Measurements from ENCODE around the gene TAF11L9. TPM values are rescaled to one million over a fixed set of nuclear protein-coding genes. Genes with fewer than 3 reads are reported as not detected.
"Not testable (repeated sequence)": the region's sequence is repeated elsewhere in the genome, so short reads cannot be mapped to it uniquely, and the experiment has no call there.

The TAF11L9 gene
- total RNA-seq, 1 donor from 2014 or later, result not detected

- not testable (repeated sequence) for H3K4me3 ChIP-seq (ENCODE audit: low read length in 3 of 3)
Observed at GRCh38 chr5:17603880-17604279, 9.7 kb upstream of the TAF11L9 start, which contains the start of gene TAF11L11. TSS of gene TAF11L11 (plus strand) at chr5:17604183.

GRCh38 chr5:17597728-17598127, 3.5 kb upstream of the TAF11L9 start, which contains the start of gene TAF11L10:
TSS of gene TAF11L10 (minus strand) at chr5:17597828.
- not testable (repeated sequence) for H3K9ac ChIP-seq (ENCODE audit: low read depth in 1 of 3, low read length in 3 of 3); H3K27me3 ChIP-seq (ENCODE audit: control insufficient read depth in 3 of 3, insufficient read depth in 3 of 3, low read length in 3 of 3); H3K4me3 ChIP-seq (ENCODE audit: low read length in 3 of 3); H3K36me3 ChIP-seq (ENCODE audit: control insufficient read depth in 3 of 3, insufficient read depth in 3 of 3, low read length in 3 of 3); H3K9me3 ChIP-seq (ENCODE audit: control insufficient read depth in 3 of 3, low read length in 3 of 3); H3K4me1 ChIP-seq (ENCODE audit: control insufficient read depth in 3 of 3, insufficient read depth in 3 of 3, low read length in 3 of 3); H3K27ac ChIP-seq (ENCODE audit: low read depth, low read length)

More at GRCh38 chr5:17603880-17604279, 9.7 kb upstream of the TAF11L9 start, which contains the start of gene TAF11L11:
- not testable (repeated sequence) for H3K36me3 ChIP-seq (ENCODE audit: control insufficient read depth in 3 of 3, insufficient read depth in 3 of 3, low read length in 3 of 3); H3K4me1 ChIP-seq (ENCODE audit: control insufficient read depth in 3 of 3, insufficient read depth in 3 of 3, low read length in 3 of 3); H3K27ac ChIP-seq (ENCODE audit: low read depth, low read length); H3K9ac ChIP-seq (ENCODE audit: low read depth in 1 of 3, low read length in 3 of 3); H3K27me3 ChIP-seq (ENCODE audit: control insufficient read depth in 3 of 3, insufficient read depth in 3 of 3, low read length in 3 of 3); H3K9me3 ChIP-seq (ENCODE audit: control insufficient read depth in 3 of 3, low read length in 3 of 3)

DNA sequence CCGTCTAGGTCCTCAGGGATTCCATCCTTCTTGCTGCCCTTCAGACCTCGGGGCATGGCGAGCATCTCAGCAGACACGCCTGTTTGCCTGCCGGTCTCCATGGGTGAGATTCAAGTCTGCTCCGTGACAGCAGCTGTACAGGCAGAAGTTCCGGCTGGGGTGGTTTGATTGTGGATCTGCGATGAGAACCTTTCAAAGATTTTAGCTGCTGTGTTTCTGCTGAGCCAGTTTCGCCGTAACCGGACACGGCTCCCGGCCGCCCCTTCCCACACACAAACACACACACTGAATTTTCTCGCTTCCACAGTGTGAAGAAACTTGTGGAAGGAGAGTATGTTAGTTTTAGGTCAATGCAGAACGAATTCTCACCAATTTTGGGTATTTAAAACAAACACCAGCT, 3.3 kb downstream of the TAF11L9 start, which contains the start of gene TAF11L8:
TAF11L8 (minus strand) TSS at position 101 of the 400 bp plus-strand sequence.
- H3K9ac ChIP-seq (ENCODE audit: low read depth in 1 of 3, low read length in 3 of 3); H3K27me3 ChIP-seq (ENCODE audit: control insufficient read depth in 3 of 3, insufficient read depth in 3 of 3, low read length in 3 of 3); H3K9me3 ChIP-seq (ENCODE audit: control insufficient read depth in 3 of 3, low read length in 3 of 3); H3K4me3 ChIP-seq (ENCODE audit: low read length in 3 of 3); H3K27ac ChIP-seq (ENCODE audit: low read depth, low read length); H3K4me1 ChIP-seq (ENCODE audit: control insufficient read depth in 3 of 3, insufficient read depth in 3 of 3, low read length in 3 of 3); H3K36me3 ChIP-seq (ENCODE audit: control insufficient read depth in 3 of 3, insufficient read depth in 3 of 3, low read length in 3 of 3): not testable (repeated sequence)

GRCh38 chr5:17585658-17586057, 8.5 kb downstream of the TAF11L9 start, which contains the start of gene TAF11L7:
TSS of gene TAF11L7 (minus strand) at chr5:17585758.
- H3K27ac ChIP-seq (ENCODE audit: low read depth, low read length); H3K4me1 ChIP-seq (ENCODE audit: control insufficient read depth in 3 of 3, insufficient read depth in 3 of 3, low read length in 3 of 3); H3K4me3 ChIP-seq (ENCODE audit: low read length in 3 of 3); H3K9ac ChIP-seq (ENCODE audit: low read depth in 1 of 3, low read length in 3 of 3); H3K9me3 ChIP-seq (ENCODE audit: control insufficient read depth in 3 of 3, low read length in 3 of 3); H3K36me3 ChIP-seq (ENCODE audit: control insufficient read depth in 3 of 3, insufficient read depth in 3 of 3, low read length in 3 of 3); H3K27me3 ChIP-seq (ENCODE audit: control insufficient read depth in 3 of 3, insufficient read depth in 3 of 3, low read length in 3 of 3): not testable (repeated sequence)

Small RNA genes lying within 50 kb of the gene (small RNA-seq; reads per million reads assigned to genes)
- gene AC233724.3, result not detected
- not detected for gene AC233724.4
- not detected for gene AC233724.6
- gene AC233724.7, result not detected

Other genes starting within 250 kb of the TAF11L9 start
- not detected for gene TAF11L2, start 96.2 kb downstream of the TAF11L9 start, total RNA-seq
- not detected for gene TAF11L3, start 76.0 kb downstream of the TAF11L9 start, total RNA-seq
- gene TAF11L4, start 72.6 kb downstream of the TAF11L9 start, total RNA-seq, result not detected
- gene TAF11L5, start 69.2 kb downstream of the TAF11L9 start, total RNA-seq, result not detected
- gene TAF11L6, start 65.7 kb downstream of the TAF11L9 start, total RNA-seq, result not detected
- not detected for gene TAF11L7, start 8.6 kb downstream of the TAF11L9 start, total RNA-seq
- not detected for gene TAF11L8, start 3.4 kb downstream of the TAF11L9 start, total RNA-seq
- not detected for gene TAF11L10, start 3.4 kb upstream of the TAF11L9 start, total RNA-seq
- not detected for gene TAF11L11, start 9.8 kb upstream of the TAF11L9 start, total RNA-seq
- not detected for gene TAF11L12, start 16.0 kb upstream of the TAF11L9 start, total RNA-seq
- gene TAF11L13, start 37.7 kb upstream of the TAF11L9 start, total RNA-seq, result not detected
- not detected for gene TAF11L14, start 40.1 kb upstream of the TAF11L9 start, total RNA-seq